Right cardiac atrium (tissue), 5 donors: ENCODE measurements around the gene FLT1. TPM values are rescaled to one million over a fixed set of nuclear protein-coding genes. Genes with fewer than 3 reads are reported as not detected.
A peak's percentile ranks its signal among the peaks of the same experiment; 100 is the strongest.

Source experiments
- ATAC-seq, 2 donors: fragments of 200-7000 bp; cut with Tn5 transposase; one replicate each; pipeline versions ENCODE4 v1.8.0 to v1.9.1; 2020; ENCODE audit warnings: moderate library complexity in 2 of 2, mild to moderate bottlenecking in 1 of 2
- DNase-seq, 3 donors: peaks; one replicate each; pipeline ENCODE4 v3.0.0-alpha.2; 2020
- H3K27ac ChIP-seq: one replicate; pipeline ENCODE4 v1.5.1; 2013; ENCODE audit warnings: mild to moderate bottlenecking, low read length, control low read depth, moderate library complexity
- H3K27me3 ChIP-seq: one replicate; pipeline ENCODE4 v1.6.1; 2013; ENCODE audit not compliant: control insufficient read depth, insufficient read depth
- H3K4me1 ChIP-seq: one replicate; pipeline ENCODE4 v1.6.1; 2013; ENCODE audit warnings: low read length; ENCODE audit not compliant: control insufficient read depth, insufficient read depth
- H3K4me3 ChIP-seq: one replicate; pipeline ENCODE4 v1.5.1; 2013; ENCODE audit warnings: low read length, control low read depth
- H3K9me3 ChIP-seq: one replicate; pipeline ENCODE4 v1.6.1; 2013; ENCODE audit warnings: low read length; ENCODE audit not compliant: control insufficient read depth
- WGBS: extraction: QIAGEN DNeasy Blood & Tissue Kit; methylation state at CpG from one replicate; pipeline ENCODE4 v1.1.7; 2013; 5-methylcytosine and 5-hydroxymethylcytosine counted together
- intact Hi-C, 4 donors: fragments of 100-400 bp; cut with DNase I; formaldehyde crosslinking; loops; one replicate each; pipeline versions ENCODE4 v1.11.0 to v1.14.0; 2022 to 2023
- long read RNA-seq, 4 donors: library from polyadenylated mRNA; unstranded; transcript quantifications; one replicate each; pipeline ENCODE4 v2.0.0, GENCODE V29; 2020 to 2021
- polyA plus RNA-seq: library from polyadenylated mRNA; stranded (reverse); fragments of 200-250 nt; gene quantifications from one replicate; pipeline ENCODE4 v1.2.3, GENCODE V29; 2013
- total RNA-seq, 4 donors: library from RNA; stranded (reverse); fragmentation: NEBNext Ultra II Directional; extraction: Animal tissue kit (Norgen Biotek cat#: 25700); gene quantifications; one replicate each; pipeline ENCODE4 v1.2.1, GENCODE V29; 2021
- donor health status: healthy with polysubstance abuse.
- donor health status: DM: no; HTN: yes; CAD: no.
- donor health status: DM: no; HTN: no; CAD: no.
- donor health status: DM: no; HTN: yes; CAD: no; lungs with severe emphysema.
- donor health status: DM: yes; HTN: yes; CAD: no.

FLT1 gene, protein sequence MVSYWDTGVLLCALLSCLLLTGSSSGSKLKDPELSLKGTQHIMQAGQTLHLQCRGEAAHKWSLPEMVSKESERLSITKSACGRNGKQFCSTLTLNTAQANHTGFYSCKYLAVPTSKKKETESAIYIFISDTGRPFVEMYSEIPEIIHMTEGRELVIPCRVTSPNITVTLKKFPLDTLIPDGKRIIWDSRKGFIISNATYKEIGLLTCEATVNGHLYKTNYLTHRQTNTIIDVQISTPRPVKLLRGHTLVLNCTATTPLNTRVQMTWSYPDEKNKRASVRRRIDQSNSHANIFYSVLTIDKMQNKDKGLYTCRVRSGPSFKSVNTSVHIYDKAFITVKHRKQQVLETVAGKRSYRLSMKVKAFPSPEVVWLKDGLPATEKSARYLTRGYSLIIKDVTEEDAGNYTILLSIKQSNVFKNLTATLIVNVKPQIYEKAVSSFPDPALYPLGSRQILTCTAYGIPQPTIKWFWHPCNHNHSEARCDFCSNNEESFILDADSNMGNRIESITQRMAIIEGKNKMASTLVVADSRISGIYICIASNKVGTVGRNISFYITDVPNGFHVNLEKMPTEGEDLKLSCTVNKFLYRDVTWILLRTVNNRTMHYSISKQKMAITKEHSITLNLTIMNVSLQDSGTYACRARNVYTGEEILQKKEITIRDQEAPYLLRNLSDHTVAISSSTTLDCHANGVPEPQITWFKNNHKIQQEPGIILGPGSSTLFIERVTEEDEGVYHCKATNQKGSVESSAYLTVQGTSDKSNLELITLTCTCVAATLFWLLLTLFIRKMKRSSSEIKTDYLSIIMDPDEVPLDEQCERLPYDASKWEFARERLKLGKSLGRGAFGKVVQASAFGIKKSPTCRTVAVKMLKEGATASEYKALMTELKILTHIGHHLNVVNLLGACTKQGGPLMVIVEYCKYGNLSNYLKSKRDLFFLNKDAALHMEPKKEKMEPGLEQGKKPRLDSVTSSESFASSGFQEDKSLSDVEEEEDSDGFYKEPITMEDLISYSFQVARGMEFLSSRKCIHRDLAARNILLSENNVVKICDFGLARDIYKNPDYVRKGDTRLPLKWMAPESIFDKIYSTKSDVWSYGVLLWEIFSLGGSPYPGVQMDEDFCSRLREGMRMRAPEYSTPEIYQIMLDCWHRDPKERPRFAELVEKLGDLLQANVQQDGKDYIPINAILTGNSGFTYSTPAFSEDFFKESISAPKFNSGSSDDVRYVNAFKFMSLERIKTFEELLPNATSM (N-terminal part only)
- total RNA-seq (10 to 100 TPM; 31.0 to 53.4 (median 43.0) TPM), polyA plus RNA-seq (24.9 TPM)
- long read RNA-seq, donor 1, full-length matches to known transcripts = 1 of 32 reads
- long read RNA-seq, donor 1, partial matches to known transcripts = 6 of 32 reads
- long read RNA-seq, donor 1, other reads (novel, unspliced or antisense) = 25 of 32 reads
- long read RNA-seq, donor 2, full-length matches to known transcripts = 2 of 6 reads
- long read RNA-seq, donor 2, partial matches to known transcripts = 2 of 6 reads
- long read RNA-seq, donor 2, other reads (novel, unspliced or antisense) = 2 of 6 reads
- long read RNA-seq, donor 3, partial matches to known transcripts = 18 of 32 reads
- long read RNA-seq, donor 3, other reads (novel, unspliced or antisense) = 14 of 32 reads
- long read RNA-seq, donor 4, partial matches to known transcripts = 1 of 3 reads
- long read RNA-seq, donor 4, other reads (novel, unspliced or antisense) = 2 of 3 reads

GRCh38 chr13:28494778-28495537, at the start of gene FLT1:
FLT1 (minus strand) TSS chr13:28495128; CDS start chr13:28494843, 285 bp downstream.
- peak within 1 kb of the TSS; percentile 86 for H3K27ac ChIP-seq

DNA sequence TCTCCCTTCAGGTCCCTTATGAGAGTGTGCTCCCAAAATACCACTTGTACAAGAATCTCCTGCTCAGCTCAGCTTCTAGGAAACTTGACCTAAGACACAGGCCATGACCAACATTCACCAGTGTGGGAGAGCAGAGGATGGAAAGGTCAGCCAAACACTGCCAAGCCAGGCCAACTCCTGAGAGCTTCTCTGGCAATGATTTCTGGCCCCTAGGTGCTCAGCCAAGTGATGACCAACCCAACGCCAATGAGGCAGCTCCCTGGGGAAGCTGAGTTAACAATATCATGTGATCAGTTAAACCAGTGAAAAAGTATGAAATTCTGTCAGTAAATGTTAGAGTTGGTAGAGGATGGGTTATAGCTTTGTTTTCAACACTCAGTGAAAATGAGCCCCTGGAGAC, 49.1 kb upstream of the FLT1 start:
- DNase-seq (no peak), ATAC-seq (no peak)
- Histone ChIP-seq H3K4me3 (no peak overlapping the region), H3K27ac (no peak overlapping the region), H3K4me1 (no peaks in the 10 kb centered on the region), H3K9me3 (no peaks in the 10 kb centered on the region), H3K27me3 (no peaks in the 10 kb centered on the region)
- intact Hi-C loops = no loop called here
- 81% methylated on average over 1 of the region's 1 CpG for WGBS

More at GRCh38 chr13:28494778-28495537, at the start of gene FLT1:
- ATAC-seq = peak; percentile 84 to 94
- peak; percentile 83 to 89 (median 88) for DNase-seq
- Histone ChIP-seq H3K4me1 (no peaks in the 10 kb centered on the region), H3K4me3 (peak within 1 kb of the TSS; percentile 54), H3K27me3 (no peaks in the 10 kb centered on the region), H3K9me3 (no peaks in the 10 kb centered on the region)
- under 1% methylated on average over 84 of the region's 84 CpGs for WGBS
- intact Hi-C loops = loop anchor here in 1 of 4 donors (10.0 kb wide), 1 partner anchor 140 kb away; no protein-coding TSS in a partner anchor

DNA sequence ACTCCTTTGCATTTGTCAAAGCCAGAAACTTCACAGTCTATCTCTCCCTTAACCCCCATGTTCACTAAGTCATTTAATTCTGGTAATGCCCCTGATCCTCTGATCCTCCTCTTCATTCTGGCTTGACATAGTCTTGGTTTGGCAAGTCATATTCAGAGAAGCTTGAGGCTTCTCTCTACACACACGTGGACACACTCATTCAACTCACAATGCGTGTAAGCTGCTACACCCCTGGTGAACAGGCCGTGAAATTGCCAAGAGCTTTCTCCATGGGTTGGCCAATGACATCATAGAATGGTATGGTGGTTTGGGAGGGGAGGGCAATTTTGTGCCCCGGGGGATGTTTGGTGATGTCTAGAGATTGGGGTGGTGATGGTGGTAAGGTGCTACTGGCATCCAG, 47.9 kb upstream of the FLT1 start:
- DNase-seq (no peak), ATAC-seq (no peak)
- no peaks in the 10 kb centered on the region for H3K4me1 ChIP-seq
- no peak overlapping the region for H3K4me3 ChIP-seq
- H3K27me3 ChIP-seq = no peaks in the 10 kb centered on the region
- no peaks in the 10 kb centered on the region for H3K9me3 ChIP-seq
- WGBS = 94% methylated on average over 4 of the region's 4 CpGs
- no peak overlapping the region for H3K27ac ChIP-seq
- intact Hi-C loops = no loop called here

- Histone ChIP-seq H3K4me3 (no peak overlapping the region), H3K4me1 (no peaks in the 10 kb centered on the region), H3K9me3 (no peaks in the 10 kb centered on the region), H3K27me3 (no peaks in the 10 kb centered on the region), H3K27ac (no peak overlapping the region)
- no peak for DNase-seq
- intact Hi-C loops = no loop called here
- ATAC-seq = no peak
- 57% methylated on average over 2 of the region's 2 CpGs for WGBS
Observed at GRCh38 chr13:28541966-28542365, 47.0 kb upstream of the FLT1 start.

DNA sequence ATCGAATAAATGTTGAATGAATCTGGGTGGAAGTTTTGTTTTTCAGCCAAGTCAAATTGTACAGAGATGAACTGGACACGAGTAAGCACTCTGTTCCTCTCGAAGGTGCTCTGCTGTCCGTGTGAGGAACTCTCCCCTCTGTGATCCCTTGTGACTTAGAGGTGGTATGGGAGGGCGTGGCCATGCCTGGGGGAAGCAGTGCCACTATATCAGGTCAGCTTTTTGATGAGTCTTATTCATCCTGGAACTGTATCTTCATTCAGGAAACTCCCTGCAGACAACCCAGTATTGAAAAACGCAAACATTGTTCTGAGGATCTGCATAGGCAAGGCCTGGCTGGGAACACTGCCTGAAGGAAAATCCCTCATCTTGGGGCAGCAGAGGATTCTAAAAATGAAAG, 45.7 kb upstream of the FLT1 start:
- intact Hi-C loops = no loop called here
- Histone ChIP-seq H3K27me3 (no peaks in the 10 kb centered on the region), H3K4me1 (no peaks in the 10 kb centered on the region), H3K27ac (no peak overlapping the region), H3K9me3 (no peaks in the 10 kb centered on the region), H3K4me3 (no peak overlapping the region)
- DNase-seq (no peak), ATAC-seq (peak in 1 of 2 donors; percentile 59)
- WGBS = 47% methylated on average over 6 of the region's 6 CpGs

DNA sequence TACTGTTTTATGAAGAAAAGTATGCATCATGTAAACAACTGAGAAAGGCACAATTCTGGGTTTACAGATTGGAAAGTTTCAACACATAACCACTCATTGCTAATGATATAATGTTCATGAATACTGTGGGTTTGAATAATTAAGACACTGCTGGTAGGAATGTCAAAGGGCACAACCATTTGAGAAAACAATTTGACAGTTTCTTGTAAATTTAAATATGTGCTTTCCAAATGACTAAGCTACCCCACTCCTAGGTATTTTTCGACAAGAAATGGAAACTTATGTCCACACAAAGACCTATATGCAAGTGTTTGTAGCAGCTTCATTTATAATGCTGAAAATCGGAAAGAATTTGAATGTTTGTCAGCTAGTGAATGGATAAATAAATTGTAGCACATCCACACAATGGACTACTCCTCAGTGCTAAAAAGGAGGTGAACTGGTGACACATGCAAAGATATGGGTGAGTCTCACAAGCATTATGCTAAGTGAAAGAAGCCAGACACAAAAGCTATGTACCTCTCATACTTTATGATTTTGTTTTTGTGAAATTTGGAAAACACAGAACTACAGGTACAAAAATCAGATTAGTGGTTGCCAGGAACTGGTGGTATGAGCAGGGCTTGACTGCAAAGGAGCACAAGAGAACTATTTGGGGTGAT, 44.8 kb upstream of the FLT1 start:
- WGBS = 92% methylated on average over 2 of the region's 2 CpGs

GRCh38 chr13:28538932-28539331, 44.0 kb upstream of the FLT1 start:
- intact Hi-C loops = loop anchor here in 1 of 4 donors (10.0 kb wide), 1 partner anchor 96 kb away; no protein-coding TSS in a partner anchor

More for the DNA sequence above, 44.8 kb upstream of the FLT1 start:
- ATAC-seq (no peak), DNase-seq (no peak)
- Histone ChIP-seq H3K4me1 (no peaks in the 10 kb centered on the region), H3K27ac (no peak overlapping the region), H3K27me3 (no peaks in the 10 kb centered on the region), H3K9me3 (no peaks in the 10 kb centered on the region), H3K4me3 (no peak overlapping the region)
- intact Hi-C loops = loop anchor here in 1 of 4 donors (10.0 kb wide), 1 partner anchor 95 kb away; no protein-coding TSS in a partner anchor

GRCh38 chr13:28537171-28537570, 42.2 kb upstream of the FLT1 start:
- 76% methylated on average over 3 of the region's 3 CpGs for WGBS
- intact Hi-C loops = loop anchor here in 1 of 4 donors (10.0 kb wide), 1 partner anchor 98 kb away; no protein-coding TSS in a partner anchor

More at GRCh38 chr13:28538932-28539331, 44.0 kb upstream of the FLT1 start:
- ATAC-seq (no peak), DNase-seq (no peak)
- Histone ChIP-seq H3K27ac (no peak overlapping the region), H3K4me1 (no peaks in the 10 kb centered on the region), H3K9me3 (no peaks in the 10 kb centered on the region), H3K4me3 (no peak overlapping the region), H3K27me3 (no peaks in the 10 kb centered on the region)
- 77% methylated on average over 3 of the region's 3 CpGs for WGBS

DNA sequence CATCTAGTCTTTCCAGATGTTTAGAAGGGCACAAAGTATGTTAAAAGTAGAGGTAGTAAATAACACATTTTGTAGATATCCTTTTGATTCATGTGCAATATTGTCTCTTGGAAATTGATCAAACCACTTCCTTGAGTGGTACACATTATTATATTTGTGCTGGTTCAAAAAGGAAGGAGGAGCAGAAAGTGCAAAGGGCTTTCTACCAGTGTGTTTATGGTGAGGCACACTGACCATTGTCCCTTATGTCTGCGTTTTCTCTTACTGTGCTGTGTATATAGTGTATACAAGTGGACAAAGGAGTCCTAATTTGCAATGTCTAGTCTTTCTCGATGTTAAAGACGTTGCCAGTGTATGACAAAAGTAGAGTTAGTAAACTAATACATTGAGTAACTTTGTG, 41.4 kb upstream of the FLT1 start:
- no peak overlapping the region for H3K4me3 ChIP-seq
- H3K27me3 ChIP-seq = no peaks in the 10 kb centered on the region
- DNase-seq (no peak), ATAC-seq (no peak)
- 93% methylated on average over 3 of the region's 3 CpGs for WGBS
- intact Hi-C loops = loop anchor here in 1 of 4 donors (10.0 kb wide), 1 partner anchor 98 kb away; no protein-coding TSS in a partner anchor
- H3K27ac ChIP-seq = no peak overlapping the region
- peaks cover 2% of the 10 kb centered on the region for H3K4me1 ChIP-seq
- H3K9me3 ChIP-seq = no peaks in the 10 kb centered on the region

More at GRCh38 chr13:28537171-28537570, 42.2 kb upstream of the FLT1 start:
- Histone ChIP-seq H3K9me3 (no peaks in the 10 kb centered on the region), H3K4me1 (no peaks in the 10 kb centered on the region), H3K4me3 (no peak overlapping the region), H3K27ac (no peak overlapping the region), H3K27me3 (no peaks in the 10 kb centered on the region)
- DNase-seq (no peak), ATAC-seq (no peak)
